22Rv1 (cell line): ENCODE results near the gene EEIG1.

Experiments
- CTCF ChIP-seq: fragments of 450-650 bp; IDR thresholded peaks from 2 replicates; pipeline ENCODE4 v1.5.1; 2017; ENCODE audit warnings: mild to moderate bottlenecking
- ZFX ChIP-seq: fragments of 450-650 bp; IDR thresholded peaks from 2 replicates; pipeline ENCODE4 v1.6.1; 2017; ENCODE audit warnings: antibody characterized with exemption, borderline replicate concordance

DNA sequence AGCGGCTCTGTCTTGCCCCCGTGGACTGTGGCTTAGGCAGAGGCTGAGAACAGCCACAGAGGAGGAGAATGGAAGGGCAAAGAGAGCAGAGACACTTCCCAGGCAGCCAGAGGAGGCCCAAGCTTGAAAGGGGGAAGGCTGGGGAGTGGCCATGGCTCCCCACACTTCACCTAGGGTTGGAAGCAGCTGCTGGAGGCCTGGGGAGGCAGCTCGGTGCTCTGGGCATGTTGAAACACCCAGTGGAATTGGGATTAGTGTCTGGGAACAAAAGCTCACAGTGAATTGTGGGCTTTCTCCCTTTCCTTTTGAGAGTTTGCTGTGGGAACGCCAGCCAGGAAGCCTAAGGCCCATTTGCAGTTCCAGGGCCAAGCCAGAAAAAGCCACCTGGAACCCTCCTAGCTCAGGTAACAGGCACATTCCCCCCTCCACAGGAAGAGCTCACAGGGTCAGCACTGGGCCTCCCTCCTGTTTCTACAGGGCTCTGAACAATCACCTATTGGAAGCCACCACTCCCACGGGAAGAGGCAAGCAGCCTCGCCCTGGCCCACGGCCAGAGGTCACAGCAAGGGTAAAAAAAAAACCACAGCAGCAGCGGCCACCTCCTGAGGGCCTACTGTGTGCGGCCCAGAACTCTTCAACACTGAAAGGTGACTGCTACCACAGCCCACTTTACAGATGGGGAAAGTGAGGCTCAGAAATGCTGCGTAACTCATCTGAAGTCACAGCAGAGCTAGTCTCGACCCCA lies 20.2 kb downstream of the EEIG1 start:
- TF ChIP-seq CTCF (no peak), ZFX (no peak)
